IPS-18a (cell line): ENCODE results near the gene GRIN2B.
A peak's percentile ranks its signal among the peaks of the same experiment; 100 is the strongest.

ENCODE experiments used
- H3K27ac ChIP-seq: one replicate; pipeline ENCODE4 v1.5.1; 2013; ENCODE audit warnings: low read length
- H3K27me3 ChIP-seq: one replicate; pipeline ENCODE4 v1.6.1; 2013; ENCODE audit warnings: mild to moderate bottlenecking, low read length; ENCODE audit not compliant: control insufficient read depth, insufficient read depth
- H3K36me3 ChIP-seq: one replicate; pipeline ENCODE4 v1.6.1; 2013; ENCODE audit warnings: low read depth, low read length; ENCODE audit not compliant: control insufficient read depth
- H3K4me1 ChIP-seq: one replicate; pipeline ENCODE4 v1.6.1; 2013; ENCODE audit warnings: low read depth, low read length; ENCODE audit not compliant: control insufficient read depth
- H3K4me3 ChIP-seq: one replicate; pipeline ENCODE4 v1.5.1; 2013; ENCODE audit warnings: low read length
- H3K9ac ChIP-seq: one replicate; pipeline ENCODE4 v1.6.1; 2013; ENCODE audit warnings: mild to moderate bottlenecking, low read length, moderate library complexity
- H3K9me3 ChIP-seq: one replicate; pipeline ENCODE4 v1.6.1; 2013; ENCODE audit warnings: low read depth, low read length; ENCODE audit not compliant: control insufficient read depth

GRIN2B gene

DNA sequence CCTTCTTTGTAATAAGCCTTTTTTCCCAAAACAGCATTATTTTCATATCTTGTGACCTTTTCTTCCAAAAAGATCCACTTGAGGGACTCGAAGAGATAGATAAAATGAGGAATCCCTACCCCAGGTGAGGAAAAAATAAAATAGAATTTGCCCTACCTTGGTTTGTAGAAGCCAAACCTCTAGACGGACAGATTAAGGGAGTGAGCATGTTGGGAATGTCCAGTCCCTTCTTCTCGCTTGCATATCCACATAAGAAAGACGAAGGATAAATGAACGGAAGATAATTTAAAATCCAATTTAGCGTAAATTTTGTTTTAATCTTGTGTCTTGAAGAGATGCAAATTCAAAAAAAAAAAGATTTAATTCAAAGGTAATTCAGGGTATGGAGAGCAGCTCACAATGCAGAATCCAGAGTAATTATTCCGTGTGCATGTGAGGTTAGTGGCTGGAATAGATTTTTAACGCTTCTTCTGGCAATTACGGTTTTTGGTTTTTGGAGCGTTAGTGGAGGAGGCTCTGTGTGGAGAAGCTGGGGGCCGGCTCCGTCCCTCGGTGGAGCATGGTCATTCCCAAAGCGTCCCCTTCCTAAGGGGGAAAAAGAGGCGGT lies 1.5 kb downstream of the GRIN2B start:
- H3K4me1 ChIP-seq, result no peaks in the 10 kb centered on the region
- no peaks in the 10 kb centered on the region for H3K36me3 ChIP-seq
- peaks cover 58% of the 10 kb centered on the region for H3K27me3 ChIP-seq
- peak overlapping the region; percentile 85 for H3K4me3 ChIP-seq
- no peak overlapping the region for H3K9ac ChIP-seq
- H3K27ac ChIP-seq, result no peak overlapping the region
- H3K9me3 ChIP-seq, result no peaks in the 10 kb centered on the region

DNA sequence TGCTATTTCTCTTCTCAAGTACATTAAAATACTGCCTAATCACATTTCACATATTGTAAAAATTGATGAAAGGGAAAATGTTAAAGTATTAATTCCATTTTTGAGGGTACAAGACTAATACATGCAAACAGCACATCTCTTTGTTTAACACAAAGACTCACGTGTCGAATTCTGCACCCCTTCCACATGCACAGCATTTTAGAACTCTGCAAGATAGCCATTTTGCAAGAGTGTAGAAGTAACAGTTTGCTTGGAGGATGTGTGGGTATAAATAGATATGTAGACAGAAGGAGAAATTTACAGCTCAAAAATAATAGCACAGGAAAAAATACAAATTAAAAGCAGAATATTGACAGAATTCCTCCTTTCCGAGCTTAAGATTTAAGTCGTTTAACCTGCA lies 2.5 kb downstream of the GRIN2B start:
- Histone ChIP-seq H3K9ac (no peak overlapping the region), H3K4me1 (no peaks in the 10 kb centered on the region), H3K9me3 (no peaks in the 10 kb centered on the region), H3K4me3 (no peak overlapping the region), H3K36me3 (no peaks in the 10 kb centered on the region), H3K27me3 (peaks cover 57% of the 10 kb centered on the region), H3K27ac (no peak overlapping the region)

DNA sequence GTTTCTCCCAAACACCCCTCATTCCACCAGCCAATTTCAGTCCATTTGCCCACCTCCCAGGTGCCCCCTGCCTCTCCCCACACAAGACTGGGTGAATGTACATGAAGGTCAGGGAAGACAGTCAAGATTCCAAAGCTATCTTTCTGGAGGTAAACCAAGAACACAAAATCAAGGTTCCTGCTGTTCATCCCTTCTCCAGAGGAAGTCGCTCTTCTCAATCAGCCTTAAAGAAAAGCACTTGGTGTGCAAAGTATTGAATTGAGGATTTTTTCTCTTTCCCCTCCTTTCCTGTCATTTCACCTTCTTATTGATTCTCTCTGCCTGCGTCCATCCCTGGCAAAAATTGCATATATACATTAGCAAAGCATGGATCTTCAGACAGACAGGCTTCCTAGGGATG lies 4.5 kb downstream of the GRIN2B start:
- no peaks in the 10 kb centered on the region for H3K9me3 ChIP-seq
- no peak overlapping the region for H3K27ac ChIP-seq
- no peaks in the 10 kb centered on the region for H3K36me3 ChIP-seq
- H3K4me3 ChIP-seq, result no peak overlapping the region
- peaks cover 39% of the 10 kb centered on the region for H3K27me3 ChIP-seq
- no peak overlapping the region for H3K9ac ChIP-seq
- no peaks in the 10 kb centered on the region for H3K4me1 ChIP-seq

DNA sequence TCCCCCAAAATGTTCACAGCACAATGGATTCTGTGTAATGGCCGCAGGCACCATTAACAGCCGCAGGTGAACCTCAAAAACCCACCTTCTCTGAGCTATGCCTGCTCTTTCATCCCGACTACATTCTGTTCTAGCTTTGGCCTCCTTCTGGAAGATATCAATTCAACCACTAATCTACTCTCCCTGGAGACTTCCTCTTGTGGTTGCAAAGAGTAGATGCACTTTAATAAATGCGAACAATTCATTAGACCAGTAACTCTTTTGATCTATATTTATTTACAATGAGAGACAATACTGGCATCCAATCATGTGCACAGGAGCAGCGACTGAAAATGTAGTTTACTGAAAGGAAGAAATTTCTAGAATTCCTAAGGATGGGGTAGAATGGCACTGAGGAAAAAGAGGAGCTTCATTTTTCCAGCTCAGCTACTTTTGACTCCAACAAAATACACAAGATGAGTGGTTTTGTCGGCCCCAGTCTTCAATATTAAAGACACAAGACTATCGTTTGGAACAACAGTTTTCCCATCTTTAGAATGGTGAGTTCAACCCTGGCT lies 5.3 kb downstream of the GRIN2B start:
- H3K27ac ChIP-seq, result no peak overlapping the region

DNA sequence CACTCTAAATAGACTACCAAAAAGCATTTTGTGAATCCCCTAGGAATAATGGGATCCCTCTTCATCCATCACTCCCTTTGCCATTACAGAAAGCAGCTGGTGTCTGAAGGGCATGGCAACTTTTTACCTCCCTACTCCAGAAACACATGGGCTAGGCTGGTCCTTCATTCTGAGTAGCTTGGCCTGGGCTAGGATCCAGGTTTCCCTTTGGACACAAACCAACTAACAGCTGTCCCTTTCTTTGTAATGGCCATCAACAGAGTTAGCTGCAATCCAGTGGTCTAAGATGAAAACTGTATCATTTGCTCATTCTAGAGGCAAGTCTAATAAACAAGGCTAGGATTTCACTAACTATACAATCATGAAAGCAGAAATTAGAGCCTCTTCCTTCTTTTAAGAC lies 7.4 kb downstream of the GRIN2B start:
- Histone ChIP-seq H3K27ac (no peak overlapping the region), H3K9me3 (no peaks in the 10 kb centered on the region), H3K36me3 (no peaks in the 10 kb centered on the region), H3K9ac (no peak overlapping the region), H3K4me1 (peaks cover 11% of the 10 kb centered on the region), H3K27me3 (peaks cover 12% of the 10 kb centered on the region), H3K4me3 (no peak overlapping the region)

More for the DNA sequence above, 5.3 kb downstream of the GRIN2B start:
- Histone ChIP-seq H3K4me1 (peaks cover 6% of the 10 kb centered on the region), H3K9ac (no peak overlapping the region), H3K36me3 (no peaks in the 10 kb centered on the region), H3K9me3 (no peaks in the 10 kb centered on the region), H3K4me3 (no peak overlapping the region), H3K27me3 (peaks cover 33% of the 10 kb centered on the region)

DNA sequence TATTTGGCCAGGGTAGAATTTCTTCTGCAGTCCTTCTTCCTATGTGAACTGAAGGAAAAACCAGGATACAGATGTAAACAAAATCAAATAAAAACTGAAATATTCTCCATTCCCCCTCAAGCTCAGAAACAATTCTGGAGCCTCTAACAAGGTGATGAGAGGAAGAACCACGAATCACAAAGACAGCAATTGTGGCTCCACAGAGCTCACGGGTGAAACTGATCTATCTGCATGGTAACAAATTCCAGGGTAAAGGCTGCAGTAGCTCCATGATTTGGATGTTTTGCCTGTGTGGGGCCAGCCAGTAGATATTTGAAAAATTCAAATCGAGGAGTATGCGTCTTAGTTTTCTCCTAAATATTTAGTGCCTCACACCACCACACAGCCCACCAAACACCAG lies 10.6 kb downstream of the GRIN2B start:
- no peaks in the 10 kb centered on the region for H3K9me3 ChIP-seq
- H3K36me3 ChIP-seq, result no peaks in the 10 kb centered on the region
- H3K4me3 ChIP-seq, result no peak overlapping the region
- no peak overlapping the region for H3K9ac ChIP-seq
- H3K4me1 ChIP-seq, result peaks cover 11% of the 10 kb centered on the region
- no peak overlapping the region for H3K27ac ChIP-seq
- H3K27me3 ChIP-seq, result no peaks in the 10 kb centered on the region

DNA sequence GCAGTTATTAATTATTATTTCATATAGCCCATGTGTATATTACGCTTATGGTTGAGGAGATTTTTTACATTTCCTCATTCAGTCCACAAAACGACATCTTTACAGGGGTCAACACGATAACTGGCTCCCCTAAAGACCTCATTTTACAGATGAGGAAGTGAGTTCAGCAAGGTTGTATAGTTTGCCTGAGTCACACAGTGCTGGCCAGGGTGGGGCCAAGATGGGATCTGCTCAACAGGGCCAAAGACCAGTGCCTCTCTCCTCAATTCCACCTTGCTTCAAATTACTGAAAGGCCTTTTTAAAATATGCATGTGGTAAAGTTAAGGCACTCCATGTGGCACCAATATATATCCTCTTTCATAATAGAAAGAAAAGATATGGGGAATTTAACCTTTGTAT lies 13.1 kb downstream of the GRIN2B start:
- Histone ChIP-seq H3K4me3 (no peak overlapping the region), H3K27ac (no peak overlapping the region), H3K36me3 (no peaks in the 10 kb centered on the region), H3K9me3 (no peaks in the 10 kb centered on the region), H3K9ac (no peak overlapping the region), H3K4me1 (peaks cover 22% of the 10 kb centered on the region), H3K27me3 (no peaks in the 10 kb centered on the region)

DNA sequence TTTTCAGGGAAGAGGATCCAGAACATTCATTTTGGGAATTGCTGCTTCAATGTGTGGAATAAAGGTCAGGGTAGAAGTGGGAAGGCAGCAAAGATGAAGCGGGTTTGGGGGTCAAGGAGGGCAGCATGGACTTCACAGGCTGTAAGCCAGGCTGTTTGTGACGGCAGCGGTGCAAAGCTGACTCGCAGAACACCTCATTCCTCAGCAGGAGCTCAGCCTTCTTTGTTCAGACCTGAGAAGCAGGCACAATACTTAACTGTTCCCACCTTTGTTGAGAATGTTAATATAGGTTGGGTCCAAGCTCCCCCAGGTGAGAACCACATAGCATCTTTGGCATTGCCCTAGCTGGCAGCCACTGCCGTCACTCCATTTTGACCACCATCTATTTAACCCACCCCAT lies 16.7 kb downstream of the GRIN2B start:
- no peaks in the 10 kb centered on the region for H3K36me3 ChIP-seq
- H3K4me1 ChIP-seq, result peaks cover 25% of the 10 kb centered on the region
- no peak overlapping the region for H3K4me3 ChIP-seq
- no peaks in the 10 kb centered on the region for H3K9me3 ChIP-seq
- no peaks in the 10 kb centered on the region for H3K27me3 ChIP-seq
- no peak overlapping the region for H3K9ac ChIP-seq
- no peak overlapping the region for H3K27ac ChIP-seq

DNA sequence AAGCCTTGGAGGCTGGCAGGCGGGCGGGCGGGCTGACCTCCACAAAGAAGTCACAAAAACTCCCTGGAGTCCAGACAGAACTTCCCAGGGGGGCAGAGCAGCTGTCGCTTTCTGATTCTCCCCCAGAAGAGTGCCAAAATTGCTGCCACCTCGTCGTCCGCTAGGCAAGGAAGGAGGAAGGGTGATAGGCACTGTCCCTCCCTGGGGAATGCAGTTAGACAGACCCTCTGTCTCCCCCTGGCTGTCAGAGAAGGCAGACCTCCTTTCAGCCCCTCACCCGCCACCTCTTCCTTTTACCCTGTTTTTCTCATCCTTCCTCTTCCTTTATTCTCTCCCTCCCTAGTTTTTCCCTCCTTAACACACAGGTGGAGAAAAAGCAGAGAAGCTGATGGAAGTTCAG lies 18.7 kb downstream of the GRIN2B start:
- H3K4me3 ChIP-seq, result no peak overlapping the region
- H3K27me3 ChIP-seq, result no peaks in the 10 kb centered on the region

DNA sequence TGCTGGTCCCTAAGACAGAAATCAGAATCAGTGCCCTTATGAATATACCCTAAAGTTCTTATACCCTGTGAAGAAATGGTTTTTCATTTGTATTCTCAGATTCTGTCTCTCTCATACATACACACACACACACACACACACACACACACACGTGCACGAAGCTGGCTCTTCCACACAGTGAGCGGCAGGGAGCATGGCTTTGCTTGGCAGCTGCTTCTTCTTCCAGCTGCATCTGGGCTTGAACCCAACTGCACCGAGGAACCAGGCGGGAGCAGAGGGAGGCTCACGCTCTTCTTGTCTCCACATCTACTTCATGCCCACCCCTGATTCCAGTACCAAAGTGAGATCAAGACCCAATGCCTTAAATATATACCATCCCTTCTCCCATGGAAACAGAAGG lies 19.4 kb downstream of the GRIN2B start:
- no peaks in the 10 kb centered on the region for H3K36me3 ChIP-seq
- no peak overlapping the region for H3K27ac ChIP-seq
- no peaks in the 10 kb centered on the region for H3K27me3 ChIP-seq
- H3K9ac ChIP-seq, result no peak overlapping the region
- H3K4me1 ChIP-seq, result peaks cover 29% of the 10 kb centered on the region
- no peak overlapping the region for H3K4me3 ChIP-seq
- no peaks in the 10 kb centered on the region for H3K9me3 ChIP-seq

More for the DNA sequence above, 18.7 kb downstream of the GRIN2B start:
- Histone ChIP-seq H3K36me3 (no peaks in the 10 kb centered on the region), H3K4me1 (peaks cover 29% of the 10 kb centered on the region), H3K9me3 (no peaks in the 10 kb centered on the region), H3K9ac (no peak overlapping the region), H3K27ac (no peak overlapping the region)

DNA sequence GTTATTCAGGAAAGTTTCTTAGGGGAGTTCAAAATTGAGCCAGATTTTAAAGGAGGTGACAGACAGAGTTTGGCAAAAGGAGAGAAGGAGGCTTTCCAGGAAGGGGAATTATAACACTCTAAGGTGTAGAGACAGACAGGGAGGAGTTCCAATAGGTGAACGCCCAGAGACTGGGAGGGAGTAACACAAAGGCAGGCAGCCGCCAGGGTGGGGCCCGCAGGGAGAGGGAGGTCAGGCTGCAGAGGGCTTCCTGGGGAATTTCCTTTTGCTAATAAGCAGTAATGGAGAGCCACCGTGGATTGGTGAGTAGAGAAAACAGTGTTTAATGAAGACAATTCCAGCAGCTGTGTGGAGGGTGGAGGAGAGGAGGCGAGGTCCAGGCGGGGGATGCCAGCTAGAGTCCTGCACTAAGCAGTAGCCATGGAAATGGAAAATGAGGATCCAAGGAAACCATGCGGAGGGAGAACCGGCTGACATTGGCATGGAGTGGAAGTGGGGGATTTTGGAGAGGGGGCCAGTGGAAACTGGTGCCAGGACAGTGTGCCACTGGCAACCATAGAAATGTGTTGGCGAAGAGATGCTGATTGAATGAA lies 22.2 kb downstream of the GRIN2B start:
- Histone ChIP-seq H3K4me3 (no peak overlapping the region), H3K9me3 (no peaks in the 10 kb centered on the region), H3K36me3 (no peaks in the 10 kb centered on the region), H3K4me1 (peaks cover 19% of the 10 kb centered on the region), H3K27me3 (no peaks in the 10 kb centered on the region), H3K9ac (no peak overlapping the region), H3K27ac (no peak overlapping the region)

DNA sequence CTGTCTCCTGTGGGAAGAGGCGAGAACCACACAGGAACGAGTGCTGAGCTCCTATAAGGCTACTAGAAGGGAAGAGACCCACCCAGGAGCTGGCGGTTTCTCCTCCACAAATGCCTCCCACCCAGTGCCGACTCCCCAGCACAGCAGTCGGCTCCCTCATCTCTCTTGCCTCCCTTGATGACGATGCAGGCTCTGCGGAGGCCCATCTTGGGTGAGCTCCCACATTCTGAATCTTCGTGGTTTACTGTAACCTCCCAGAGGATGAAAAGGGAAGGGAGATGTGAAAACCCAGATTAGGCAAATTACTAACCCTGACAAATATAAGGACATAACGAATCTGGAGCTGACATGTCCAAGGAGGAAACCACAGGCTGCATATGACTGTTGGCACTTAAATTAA lies 23.8 kb downstream of the GRIN2B start:
- H3K36me3 ChIP-seq, result no peaks in the 10 kb centered on the region
- no peaks in the 10 kb centered on the region for H3K9me3 ChIP-seq
- H3K4me3 ChIP-seq, result no peak overlapping the region
- peaks cover 18% of the 10 kb centered on the region for H3K4me1 ChIP-seq
- no peak overlapping the region for H3K9ac ChIP-seq
- H3K27me3 ChIP-seq, result no peaks in the 10 kb centered on the region
- H3K27ac ChIP-seq, result no peak overlapping the region
